OCI-LY1 (cell line): ENCODE data around the gene SAE1.

Source experiments
- H2AFZ ChIP-seq: fragments of 200-600 bp; sonication (generic), shearing (Covaris generic); 2 replicates; pipeline ENCODE4 v1.6.0; 2014; ENCODE audit warnings: antibody characterized with exemption, mild to moderate bottlenecking, low read length
- H3F3A ChIP-seq: fragments of 200-600 bp; sonication (generic), shearing (Covaris generic); 2 replicates; pipeline ENCODE4 v1.6.0; 2014; ENCODE audit warnings: mild to moderate bottlenecking, antibody characterized with exemption, low read length, moderate library complexity; ENCODE audit not compliant: insufficient read depth
- H3K27ac ChIP-seq: fragments of 200-600 bp; sonication (generic); 2 replicates; pipeline ENCODE4 v1.5.1; 2014; ENCODE audit warnings: low read length, mixed run types, mild to moderate bottlenecking, low read depth; ENCODE audit not compliant: poor library complexity, severe bottlenecking
- H3K27me3 ChIP-seq: fragments of 200-600 bp; sonication (generic); 2 replicates; pipeline ENCODE4 v1.6.0; 2014; ENCODE audit warnings: antibody characterized with exemption, mild to moderate bottlenecking, low read length, moderate library complexity; ENCODE audit not compliant: insufficient read depth
- H3K36me3 ChIP-seq: fragments of 200-600 bp; sonication (generic); 2 replicates; pipeline ENCODE4 v1.6.1; 2014; ENCODE audit warnings: mild to moderate bottlenecking, antibody characterized with exemption, low read length, moderate library complexity, mixed read lengths; ENCODE audit not compliant: insufficient read depth
- H3K4me1 ChIP-seq: fragments of 200-600 bp; sonication (generic); 2 replicates; pipeline ENCODE4 v1.5.1; 2014; ENCODE audit warnings: mild to moderate bottlenecking, low read length, moderate library complexity; ENCODE audit not compliant: insufficient read depth, severe bottlenecking
- H3K4me2 ChIP-seq: fragments of 200-600 bp; sonication (generic), shearing (Covaris generic); 2 replicates; pipeline ENCODE4 v1.6.1; 2014; ENCODE audit warnings: low read length
- H3K4me3 ChIP-seq: fragments of 200-600 bp; sonication (generic); 2 replicates; pipeline ENCODE4 v1.5.1; 2014; ENCODE audit warnings: low read length, low read depth, mild to moderate bottlenecking, mixed read lengths; ENCODE audit not compliant: poor library complexity, severe bottlenecking
- H3K79me2 ChIP-seq: fragments of 200-600 bp; shearing (Covaris generic); 2 replicates; pipeline ENCODE4 v1.6.1; 2016; ENCODE audit warnings: mixed run types, low read length, mixed read lengths; ENCODE audit not compliant: insufficient read depth
- H3K9ac ChIP-seq: fragments of 200-600 bp; sonication (generic), shearing (Covaris generic); 2 replicates; pipeline ENCODE4 v1.6.1; 2014; ENCODE audit warnings: mild to moderate bottlenecking, low read length, mixed read lengths
- H3K9me2 ChIP-seq: fragments of 200-600 bp; sonication (generic), shearing (Covaris generic); 2 replicates; pipeline ENCODE4 v1.6.1; 2014; ENCODE audit warnings: low read depth, mild to moderate bottlenecking, low read length, mixed read lengths
- H3K9me3 ChIP-seq: fragments of 200-600 bp; shearing (Covaris generic); 2 replicates; pipeline ENCODE4 v1.6.1; 2014; ENCODE audit warnings: low read length, mixed read lengths
- H4K20me1 ChIP-seq: fragments of 200-600 bp; sonication (generic), shearing (Covaris generic); 2 replicates; pipeline ENCODE4 v1.6.0; 2016; ENCODE audit warnings: mild to moderate bottlenecking, low read length; ENCODE audit not compliant: insufficient read depth
- CTCF ChIP-seq: fragments of 200-600 bp; sonication (generic), shearing (Covaris generic); IDR thresholded peaks from 2 replicates; pipeline ENCODE4 v1.5.1; 2017; ENCODE audit warnings: mild to moderate bottlenecking, antibody characterized with exemption, low read length, moderate library complexity, mixed read lengths
- EZH2 ChIP-seq: fragments of 200-600 bp; sonication (generic), shearing (Covaris generic); IDR thresholded peaks from 2 replicates; pipeline ENCODE4 v1.8.0; 2017; ENCODE audit warnings: borderline replicate concordance, mixed run types, mild to moderate bottlenecking, antibody characterized with exemption, low read length, moderate library complexity, mixed read lengths

Gene SAE1

GRCh38 chr19:47176627-47177090, 46.0 kb downstream of the SAE1 start:
- no peak overlapping the region for H2AFZ ChIP-seq
- H3K4me2 ChIP-seq, result no peak overlapping the region; the same call in 1 of the 2 replicates
- no peaks in the 10 kb centered on the region for H3K9me3 ChIP-seq
- no peaks in the 10 kb centered on the region for H3K9me2 ChIP-seq
- H3F3A ChIP-seq, result no peaks in the 10 kb centered on the region
- H3K27me3 ChIP-seq, result no peaks in the 10 kb centered on the region
- H3K9ac ChIP-seq, result no peak overlapping the region
- H3K4me3 ChIP-seq, result no peak overlapping the region
- H3K4me1 ChIP-seq, result peaks cover 14% of the 10 kb centered on the region
- no peaks in the 10 kb centered on the region for H3K79me2 ChIP-seq
- no peaks in the 10 kb centered on the region for H4K20me1 ChIP-seq
- H3K27ac ChIP-seq, result peak overlapping the region; percentile 76
- H3K36me3 ChIP-seq, result peaks cover 76% of the 10 kb centered on the region
- TF ChIP-seq EZH2 (no peak), CTCF (no peak)

- Histone ChIP-seq H2AFZ (no peak overlapping the region), H3K9me2 (no peaks in the 10 kb centered on the region), H3K36me3 (peaks cover 80% of the 10 kb centered on the region), H3K79me2 (no peaks in the 10 kb centered on the region), H3K27me3 (no peaks in the 10 kb centered on the region), H3K9me3 (no peaks in the 10 kb centered on the region), H3K9ac (no peak overlapping the region), H3K27ac (no peak overlapping the region), H3K4me2 (no peak overlapping the region), H3K4me1 (peaks cover 14% of the 10 kb centered on the region), H3F3A (no peaks in the 10 kb centered on the region), H3K4me3 (no peak overlapping the region), H4K20me1 (no peaks in the 10 kb centered on the region)
- no peak for TF ChIP-seq EZH2
- TF ChIP-seq CTCF, result no peak
Measured at GRCh38 chr19:47179653-47180310, 49.1 kb downstream of the SAE1 start.

GRCh38 chr19:47183601-47184000, 53.0 kb downstream of the SAE1 start:
- no peaks in the 10 kb centered on the region for H4K20me1 ChIP-seq
- no peak overlapping the region for H3K4me3 ChIP-seq
- H3K4me2 ChIP-seq, result no peak overlapping the region
- H3K36me3 ChIP-seq, result peaks cover 65% of the 10 kb centered on the region
- H2AFZ ChIP-seq, result no peak overlapping the region
- H3K9ac ChIP-seq, result no peak overlapping the region
- no peaks in the 10 kb centered on the region for H3K9me3 ChIP-seq
- no peaks in the 10 kb centered on the region for H3K79me2 ChIP-seq
- H3K27me3 ChIP-seq, result no peaks in the 10 kb centered on the region
- no peak overlapping the region for H3K27ac ChIP-seq
- peaks cover 24% of the 10 kb centered on the region for H3K4me1 ChIP-seq
- TF ChIP-seq CTCF, result no peak
- no peak for TF ChIP-seq EZH2
- H3F3A ChIP-seq, result no peaks in the 10 kb centered on the region
- no peaks in the 10 kb centered on the region for H3K9me2 ChIP-seq
